Naive B cell (primary cell): ENCODE results near the gene CACNA1C. TPM values are rescaled to one million over a fixed set of nuclear protein-coding genes. Genes with fewer than 3 reads are reported as not detected.

Source experiments
- ATAC-seq, 2 donors: fragments of 150-1000 bp; cut with Tn5 transposase; 2 replicates each; pipeline ENCODE4 v1.10.0; 2021; ENCODE audit warnings: low read depth in 2 of 2, mild to moderate bottlenecking in 2 of 2, moderate library complexity in 2 of 2
- DNase-seq: peaks from one replicate; pipeline ENCODE4 v3.0.0; 2022
- H3K27ac Mint-ChIP-seq, 6 donors: one replicate each; pipeline ENCODE4 v1.8.0; 2020 to 2022; ENCODE audit warnings: mild to moderate bottlenecking in 6 of 6, mixed read lengths in 6 of 6, moderate library complexity in 5 of 6, inconsistent platforms in 2 of 6
- H3K27me3 Mint-ChIP-seq, 3 donors: one replicate each; pipeline ENCODE4 v1.8.0; 2021 to 2022; ENCODE audit warnings: mixed read lengths in 3 of 3, mild to moderate bottlenecking in 1 of 3
- H3K36me3 Mint-ChIP-seq, 2 donors: one replicate each; pipeline ENCODE4 v1.8.0; 2020 to 2022; ENCODE audit warnings: mixed read lengths in 2 of 2, inconsistent platforms in 1 of 2, mild to moderate bottlenecking in 1 of 2
- H3K4me1 Mint-ChIP-seq, 3 donors: one replicate each; pipeline ENCODE4 v1.8.0; 2020 to 2022; ENCODE audit warnings: mixed read lengths in 3 of 3, inconsistent platforms in 1 of 3, mild to moderate bottlenecking in 1 of 3, moderate library complexity in 1 of 3
- H3K4me3 Mint-ChIP-seq, 8 donors: one replicate each; pipeline ENCODE4 v1.8.0; 2020 to 2022; ENCODE audit warnings: mild to moderate bottlenecking in 8 of 8, mixed read lengths in 8 of 8, moderate library complexity in 8 of 8, inconsistent platforms in 2 of 8
- H3K9me3 Mint-ChIP-seq, 7 donors: one replicate each; pipeline ENCODE4 v1.8.0; 2020 to 2022; ENCODE audit warnings: mixed read lengths in 7 of 7, mild to moderate bottlenecking in 5 of 7, inconsistent platforms in 2 of 7, moderate library complexity in 1 of 7
- polyA plus RNA-seq, 6 donors: library from polyadenylated mRNA; unstranded; fragments of 300-500 nt; fragmentation: Illumina TruSeq; gene quantifications; one replicate each; pipeline ENCODE4 v1.2.3, GENCODE V29; 2021; ENCODE audit warnings: low read depth in 6 of 6

CACNA1C gene
- polyA plus RNA-seq, 6 donors from 2014 or later: 0.03 to 0.09 (median 0.06) TPM; not detected in 1

DNA sequence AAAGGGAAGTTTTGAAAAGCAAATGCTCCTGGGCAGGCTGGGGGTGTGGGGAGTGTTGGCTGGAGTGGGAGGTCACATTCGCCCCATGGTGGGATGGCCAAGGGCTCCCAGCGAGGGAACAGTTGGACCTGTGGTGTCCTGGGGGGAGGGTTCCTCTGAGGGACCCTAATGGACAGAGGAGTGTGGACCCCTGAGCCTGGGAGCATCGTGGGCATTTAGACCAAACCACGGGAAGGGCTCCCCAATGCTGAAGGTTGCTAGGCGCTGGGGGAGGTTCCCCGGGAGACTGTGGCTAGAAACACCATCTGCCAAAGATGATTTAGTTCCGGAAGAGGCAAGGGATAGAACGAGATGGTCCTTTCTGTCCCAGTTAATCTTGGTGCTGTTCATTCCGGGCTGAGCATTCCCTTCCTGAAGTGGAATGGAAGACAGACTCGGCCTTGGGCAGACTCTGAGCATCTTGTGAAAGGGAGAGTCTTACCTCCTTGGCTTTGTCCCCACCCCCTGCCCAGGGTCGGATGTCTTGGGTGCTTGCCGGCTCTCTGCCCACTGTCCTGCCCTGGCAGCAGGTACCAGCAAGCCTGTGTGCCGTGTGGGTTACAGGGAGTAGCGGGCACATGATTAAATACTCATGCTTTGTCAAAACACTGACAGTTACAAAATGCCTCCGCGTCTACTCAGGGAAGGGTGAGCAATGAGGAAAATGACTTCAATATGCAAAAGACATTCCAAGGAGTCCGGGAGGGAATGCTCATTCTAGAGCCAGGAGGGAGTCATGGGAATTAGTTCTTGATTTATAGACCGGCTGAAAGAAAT lies 215.9 kb downstream of the CACNA1C start:
- H3K9me3 Mint-ChIP-seq: no peaks in the 10 kb centered on the region
- ATAC-seq: no peak
- no peak overlapping the region for H3K4me3 Mint-ChIP-seq
- H3K27ac Mint-ChIP-seq: no peak overlapping the region
- no peaks in the 10 kb centered on the region for H3K4me1 Mint-ChIP-seq
- DNase-seq: no peak
- no peaks in the 10 kb centered on the region for H3K36me3 Mint-ChIP-seq
- H3K27me3 Mint-ChIP-seq: no peaks in the 10 kb centered on the region

DNA sequence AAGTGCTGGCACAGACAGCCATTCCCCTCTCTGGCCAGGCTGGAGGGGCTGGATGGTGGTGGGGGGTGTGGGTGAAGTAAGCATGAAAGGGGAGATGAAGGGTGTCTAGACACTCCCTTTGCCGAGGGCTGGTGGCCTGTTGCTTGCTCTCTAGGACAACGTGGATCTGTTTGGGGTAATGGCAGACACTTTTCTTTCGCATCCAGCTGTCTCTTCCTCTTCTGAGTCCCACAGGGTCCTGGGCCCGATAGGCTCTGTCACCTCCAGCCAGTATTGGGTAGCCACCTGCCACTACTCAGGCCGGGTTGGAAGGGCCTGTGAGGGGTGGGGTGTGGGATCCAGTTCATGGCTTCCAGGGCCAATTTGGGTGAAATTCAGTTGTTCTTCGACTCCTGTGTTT lies 218.1 kb downstream of the CACNA1C start:
- ATAC-seq (no peak), DNase-seq (no peak)
- Mint-ChIP-seq H3K4me1 (no peaks in the 10 kb centered on the region), H3K9me3 (peaks cover 0 to 1% (median 0%) of the 10 kb centered on the region in 7 donors), H3K4me3 (no peak overlapping the region), H3K27ac (no peak overlapping the region), H3K27me3 (no peaks in the 10 kb centered on the region), H3K36me3 (no peaks in the 10 kb centered on the region)

DNA sequence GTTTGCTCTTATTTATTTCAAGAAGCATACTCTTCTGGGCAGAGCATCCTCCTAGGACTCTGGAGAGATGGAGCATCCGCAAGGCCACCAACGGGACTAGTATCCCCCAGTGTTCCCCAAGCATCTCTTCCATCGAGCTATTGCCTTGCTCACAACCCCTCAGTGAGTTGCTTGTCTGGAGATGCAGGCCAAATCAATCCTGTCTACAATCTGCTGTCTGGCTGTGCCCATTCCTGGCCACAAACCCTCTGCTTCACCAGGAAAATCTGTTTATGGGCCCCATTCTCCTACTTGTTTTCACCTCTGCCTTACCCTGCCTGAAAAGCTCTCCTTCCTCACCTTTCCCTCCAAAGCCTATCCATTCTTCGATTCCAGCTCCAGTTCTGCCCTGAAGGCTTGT lies 219.2 kb downstream of the CACNA1C start:
- H3K4me1 Mint-ChIP-seq: no peaks in the 10 kb centered on the region
- H3K27me3 Mint-ChIP-seq: no peaks in the 10 kb centered on the region
- no peak for ATAC-seq
- H3K4me3 Mint-ChIP-seq: no peak overlapping the region
- DNase-seq: no peak
- no peaks in the 10 kb centered on the region for H3K36me3 Mint-ChIP-seq
- peaks cover 0 to 1% (median 0%) of the 10 kb centered on the region in 7 donors for H3K9me3 Mint-ChIP-seq
- no peak overlapping the region for H3K27ac Mint-ChIP-seq

DNA sequence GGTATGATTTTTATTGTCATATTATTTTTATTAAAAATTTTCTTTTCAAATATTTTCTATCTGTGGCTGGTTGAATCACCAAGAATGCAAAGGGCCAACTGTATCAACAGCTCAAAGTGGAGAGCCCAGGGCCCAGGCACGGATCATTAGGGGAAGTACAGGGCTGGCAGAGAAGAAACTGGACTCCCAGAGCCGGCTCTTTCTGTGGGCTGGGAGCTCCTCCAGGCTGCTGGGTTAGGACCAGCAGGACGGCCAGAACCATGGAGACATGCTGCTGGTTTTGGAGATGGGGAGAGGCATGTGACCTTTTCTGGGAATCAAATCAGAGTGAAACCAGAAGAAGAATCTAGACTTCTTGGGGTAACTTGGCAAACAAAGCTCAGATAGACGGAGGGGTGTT lies 220.5 kb downstream of the CACNA1C start:
- ATAC-seq: no peak
- DNase-seq: no peak
- Mint-ChIP-seq H3K4me3 (no peak overlapping the region), H3K27ac (peak overlapping the region in 1 of 6 donors; percentile 10), H3K36me3 (no peaks in the 10 kb centered on the region), H3K9me3 (peaks cover 0 to 1% (median 0%) of the 10 kb centered on the region in 7 donors), H3K4me1 (no peaks in the 10 kb centered on the region), H3K27me3 (no peaks in the 10 kb centered on the region)

DNA sequence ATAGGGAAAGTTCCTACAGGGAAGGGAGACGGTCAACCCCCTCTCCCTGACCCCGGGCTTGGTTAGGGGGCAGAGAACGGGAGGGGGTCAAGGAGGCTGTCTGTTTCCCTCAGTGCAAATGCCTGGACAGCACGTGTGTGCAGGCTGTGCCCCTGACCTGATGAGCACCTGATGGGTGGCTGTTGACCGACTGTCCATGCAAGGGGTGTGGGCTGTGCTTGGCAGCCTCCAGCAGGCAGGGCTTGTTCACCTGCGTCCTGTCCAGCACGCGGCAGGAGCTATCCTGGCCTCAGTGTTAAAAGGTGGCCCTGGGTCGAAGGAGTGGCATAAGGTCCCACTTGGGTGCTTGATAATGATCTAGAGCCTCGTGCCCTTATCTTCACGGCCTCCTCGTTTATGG lies 221.0 kb downstream of the CACNA1C start:
- no peak overlapping the region for H3K27ac Mint-ChIP-seq
- peaks cover 0 to 1% (median 0%) of the 10 kb centered on the region in 7 donors for H3K9me3 Mint-ChIP-seq
- H3K27me3 Mint-ChIP-seq: no peaks in the 10 kb centered on the region
- H3K4me1 Mint-ChIP-seq: no peaks in the 10 kb centered on the region
- peak overlapping the region in 1 of 8 donors; percentile 50 for H3K4me3 Mint-ChIP-seq
- no peak for ATAC-seq
- DNase-seq: no peak
- no peaks in the 10 kb centered on the region for H3K36me3 Mint-ChIP-seq

DNA sequence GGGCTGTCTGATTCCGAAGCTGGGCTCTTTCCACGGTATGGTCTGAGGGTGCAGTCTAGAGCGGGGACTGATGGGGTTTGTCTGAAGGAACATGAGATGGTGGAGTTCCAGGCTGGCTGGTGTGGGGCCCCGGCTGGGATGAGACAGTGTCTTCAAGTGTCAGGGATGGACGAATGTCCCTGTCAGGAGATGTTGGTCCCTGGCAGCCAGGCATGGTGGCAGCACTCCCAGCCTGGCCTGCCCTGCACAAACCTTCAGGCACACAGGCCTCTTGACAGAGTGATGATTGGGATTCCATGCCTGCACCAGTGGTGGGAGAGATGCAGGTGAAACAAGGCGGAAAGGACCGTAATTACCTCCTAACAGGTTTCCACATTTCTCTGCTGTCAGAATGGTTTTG lies 221.9 kb downstream of the CACNA1C start:
- Mint-ChIP-seq H3K27ac (no peak overlapping the region), H3K36me3 (no peaks in the 10 kb centered on the region), H3K9me3 (peaks cover 0 to 5% (median 0%) of the 10 kb centered on the region in 7 donors), H3K4me1 (no peaks in the 10 kb centered on the region), H3K4me3 (no peak overlapping the region), H3K27me3 (no peaks in the 10 kb centered on the region)
- DNase-seq (no peak), ATAC-seq (no peak)

DNA sequence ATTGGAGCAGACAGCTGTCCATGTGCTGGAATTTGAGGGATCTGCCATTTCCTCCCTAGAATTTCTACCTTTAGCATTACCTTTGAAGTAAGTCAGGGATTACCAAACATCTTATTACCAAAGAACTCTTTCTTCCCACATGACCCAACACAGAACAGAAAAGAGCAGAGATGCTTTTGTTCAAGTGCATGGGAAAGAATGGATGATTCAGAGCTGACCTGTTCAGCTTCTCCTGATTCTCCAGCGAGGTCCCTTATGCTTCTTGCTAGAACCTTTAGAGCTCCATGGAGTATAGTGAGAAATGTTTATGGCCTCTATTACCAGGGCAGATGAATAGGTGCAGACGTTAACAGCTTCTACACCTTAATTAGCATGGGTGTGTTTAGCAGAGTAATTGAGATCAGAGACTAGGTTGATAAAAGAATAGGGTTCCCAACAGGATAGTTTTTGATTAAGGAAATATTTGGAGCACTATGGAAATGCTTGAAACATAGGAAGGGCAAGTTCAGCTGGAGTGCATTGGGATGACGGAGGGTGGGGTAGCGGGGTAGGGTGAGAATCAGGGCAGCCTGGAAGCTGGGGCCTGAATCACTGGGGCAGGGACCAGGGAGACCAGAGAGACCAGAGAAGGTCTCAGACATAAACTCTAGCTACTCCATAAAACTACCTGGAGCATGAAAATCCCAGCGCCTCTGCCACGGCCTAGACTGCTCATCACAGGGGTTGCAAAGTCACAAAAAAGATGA lies 223.7 kb downstream of the CACNA1C start:
- H3K9me3 Mint-ChIP-seq: peaks cover 0 to 15% (median 3%) of the 10 kb centered on the region in 7 donors
- H3K4me1 Mint-ChIP-seq: no peaks in the 10 kb centered on the region
- peaks cover 0 to 8% of the 10 kb centered on the region in 2 donors for H3K36me3 Mint-ChIP-seq
- DNase-seq (no peak), ATAC-seq (no peak)
- H3K27ac Mint-ChIP-seq: no peak overlapping the region
- H3K27me3 Mint-ChIP-seq: peaks cover 0 to 3% (median 0%) of the 10 kb centered on the region in 3 donors
- no peak overlapping the region for H3K4me3 Mint-ChIP-seq

DNA sequence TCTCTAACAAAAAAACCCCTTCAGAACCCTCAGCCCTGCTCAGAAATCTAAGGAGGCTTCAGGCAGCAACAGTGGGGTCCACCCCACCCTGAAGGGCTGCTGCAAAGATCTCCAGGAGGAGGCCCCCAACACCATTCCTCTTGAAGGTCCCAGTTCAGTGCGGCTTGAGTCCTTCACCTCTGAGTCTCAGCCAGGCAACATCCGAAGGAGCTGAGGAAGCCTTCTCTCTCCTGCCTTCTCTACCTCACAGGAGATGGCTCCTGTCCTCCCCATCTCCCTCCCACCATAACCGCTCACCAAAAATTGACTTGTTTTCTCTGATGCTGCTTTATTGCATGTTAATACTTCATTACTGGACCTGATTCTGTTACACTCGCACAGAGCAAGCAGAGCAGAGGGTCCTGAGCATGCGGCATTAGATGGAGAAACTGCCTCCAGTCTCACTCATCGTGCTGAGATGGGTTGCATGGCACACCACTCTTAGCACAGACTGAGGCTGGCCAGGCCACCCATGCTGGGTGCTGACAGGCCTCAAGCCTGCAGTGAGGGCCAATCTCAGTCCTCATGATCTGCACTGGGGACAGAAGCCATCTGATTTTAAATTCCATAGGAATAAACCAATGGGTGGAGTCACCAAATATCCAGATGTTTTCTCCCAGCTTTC lies 224.8 kb downstream of the CACNA1C start:
- no peak overlapping the region for H3K27ac Mint-ChIP-seq
- peaks cover 0 to 10% (median 5%) of the 10 kb centered on the region in 3 donors for H3K27me3 Mint-ChIP-seq
- H3K36me3 Mint-ChIP-seq: peaks cover 0 to 16% of the 10 kb centered on the region in 2 donors
- ATAC-seq (no peak), DNase-seq (no peak)
- H3K4me1 Mint-ChIP-seq: no peaks in the 10 kb centered on the region
- H3K4me3 Mint-ChIP-seq: no peak overlapping the region
- H3K9me3 Mint-ChIP-seq: peaks cover 0 to 15% (median 6%) of the 10 kb centered on the region in 7 donors

DNA sequence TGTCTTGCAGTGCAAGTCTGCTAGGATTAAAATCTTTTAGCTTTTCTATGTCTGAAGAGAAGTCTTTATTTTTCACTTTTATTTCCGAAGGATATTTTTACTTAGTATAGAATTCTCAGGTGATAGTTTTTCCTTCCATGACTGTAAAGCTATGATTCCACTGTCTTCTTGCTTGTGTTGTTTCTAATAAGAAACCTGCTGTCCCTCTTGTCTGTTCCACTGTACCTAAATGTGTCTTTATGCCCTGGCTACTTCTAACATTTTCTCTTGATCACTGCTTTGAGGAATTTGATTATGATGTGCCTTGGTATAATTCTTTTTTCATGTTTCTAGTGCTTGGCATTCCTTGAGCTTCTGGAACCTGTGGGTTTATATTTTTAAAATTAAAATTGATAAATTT lies 228.7 kb downstream of the CACNA1C start:
- Mint-ChIP-seq H3K4me1 (peaks cover 10 to 13% (median 12%) of the 10 kb centered on the region in 3 donors), H3K4me3 (no peak overlapping the region), H3K27ac (peak overlapping the region in 1 of 6 donors; percentile 59), H3K9me3 (peaks cover 0 to 15% (median 6%) of the 10 kb centered on the region in 7 donors), H3K27me3 (peaks cover 17 to 22% (median 18%) of the 10 kb centered on the region in 3 donors), H3K36me3 (peaks cover 0 to 16% of the 10 kb centered on the region in 2 donors)
- no peak for ATAC-seq
- DNase-seq: no peak

DNA sequence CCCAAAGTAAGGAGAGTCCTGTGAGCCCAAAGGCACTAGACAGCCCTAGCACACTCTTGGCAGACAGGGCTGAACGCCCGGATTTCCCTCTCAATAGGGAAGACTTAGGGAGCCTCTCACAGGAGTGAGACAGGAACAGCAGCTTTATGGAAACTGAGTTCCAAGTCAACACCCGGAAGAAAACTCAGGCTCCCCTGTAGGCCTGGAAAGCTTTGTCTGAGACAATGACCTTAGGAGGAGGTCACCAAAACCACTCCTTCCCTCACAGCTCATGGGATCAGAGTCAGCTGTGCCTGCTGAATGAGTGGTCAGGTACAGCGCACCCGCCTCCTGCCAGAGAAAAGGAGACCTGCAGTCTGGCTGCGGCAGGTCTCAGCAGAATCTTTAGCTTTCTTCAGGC lies 229.5 kb downstream of the CACNA1C start:
- Mint-ChIP-seq H3K27ac (no peak overlapping the region), H3K9me3 (peaks cover 0 to 15% (median 6%) of the 10 kb centered on the region in 7 donors), H3K4me1 (peaks cover 10 to 13% (median 12%) of the 10 kb centered on the region in 3 donors), H3K4me3 (peak overlapping the region in 1 of 8 donors; percentile 15), H3K27me3 (peaks cover 17 to 22% (median 18%) of the 10 kb centered on the region in 3 donors), H3K36me3 (peaks cover 0 to 16% of the 10 kb centered on the region in 2 donors)
- DNase-seq (no peak), ATAC-seq (no peak)

DNA sequence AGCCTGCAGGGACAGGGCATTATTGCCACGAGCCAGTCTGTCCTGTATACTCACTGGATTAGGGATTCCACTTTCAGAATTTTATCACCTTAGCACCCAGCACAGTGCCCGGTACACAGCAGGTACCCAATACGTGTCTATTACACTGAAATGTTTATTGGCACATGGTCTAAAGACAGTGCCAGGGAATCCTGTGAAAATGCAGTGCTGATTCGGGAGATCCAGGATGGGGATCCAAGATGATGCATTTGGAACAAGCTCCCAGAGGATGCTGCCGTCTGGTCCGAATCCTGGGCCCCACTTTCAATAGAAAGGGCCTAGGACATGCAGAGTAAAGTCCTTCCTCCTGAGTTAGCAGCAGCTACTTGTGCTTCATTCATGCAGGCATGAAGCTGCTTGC lies 230.7 kb downstream of the CACNA1C start:
- H3K4me1 Mint-ChIP-seq: peaks cover 10 to 13% (median 12%) of the 10 kb centered on the region in 3 donors
- no peak overlapping the region for H3K27ac Mint-ChIP-seq
- peaks cover 0 to 15% (median 6%) of the 10 kb centered on the region in 7 donors for H3K9me3 Mint-ChIP-seq
- ATAC-seq (no peak), DNase-seq (no peak)
- H3K4me3 Mint-ChIP-seq: no peak overlapping the region
- peaks cover 18 to 27% (median 22%) of the 10 kb centered on the region in 3 donors for H3K27me3 Mint-ChIP-seq
- peaks cover 0 to 16% of the 10 kb centered on the region in 2 donors for H3K36me3 Mint-ChIP-seq

DNA sequence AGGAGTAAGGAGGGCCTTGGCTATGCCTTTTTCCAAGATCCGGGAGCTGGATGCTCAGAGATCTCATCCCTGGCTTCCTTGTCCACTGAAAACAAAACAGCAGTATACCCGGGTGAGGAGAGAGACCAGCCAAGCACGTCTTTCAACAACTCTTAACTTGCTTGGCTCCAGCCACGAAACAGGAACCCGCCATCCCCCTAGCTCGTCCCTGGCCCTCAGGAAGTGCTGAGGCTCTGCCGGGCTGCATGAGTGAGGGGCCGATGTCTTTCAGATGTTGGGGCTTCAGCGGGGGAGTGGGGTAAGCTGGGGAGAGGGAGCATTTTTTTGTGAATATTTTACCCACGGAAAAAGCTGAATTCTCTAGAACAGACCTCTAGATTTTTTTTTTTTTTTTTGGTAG lies 231.1 kb downstream of the CACNA1C start:
- Mint-ChIP-seq H3K27ac (no peak overlapping the region), H3K9me3 (peaks cover 0 to 13% (median 6%) of the 10 kb centered on the region in 7 donors), H3K4me3 (no peak overlapping the region), H3K27me3 (peaks cover 18 to 28% (median 22%) of the 10 kb centered on the region in 3 donors), H3K36me3 (peaks cover 0 to 16% of the 10 kb centered on the region in 2 donors), H3K4me1 (peaks cover 10 to 13% (median 12%) of the 10 kb centered on the region in 3 donors)
- ATAC-seq: no peak
- no peak for DNase-seq

DNA sequence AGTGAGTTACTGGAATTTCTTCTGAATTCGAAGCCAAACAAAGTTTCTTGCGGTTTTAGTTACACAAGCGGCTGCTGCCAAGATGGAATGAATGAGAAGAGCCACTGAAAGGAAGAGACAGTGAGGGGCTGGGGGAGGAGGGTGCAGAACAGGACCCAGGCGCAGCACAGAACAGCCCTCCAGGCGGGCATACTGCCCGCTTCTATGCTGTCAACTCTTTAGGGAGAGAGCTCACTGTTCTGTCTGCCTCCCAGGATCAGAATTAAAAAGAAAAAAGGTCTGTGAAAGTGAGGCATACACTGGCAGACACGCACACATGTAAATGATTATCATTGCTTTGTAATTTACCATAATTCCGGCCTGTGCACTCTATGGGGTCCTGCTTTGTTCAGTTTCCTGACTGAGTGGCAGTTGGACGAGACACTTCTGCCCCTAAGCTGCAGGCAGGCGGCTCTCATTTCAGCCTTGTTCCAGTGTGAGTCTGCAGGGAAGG lies 231.6 kb downstream of the CACNA1C start:
- no peak overlapping the region for H3K4me3 Mint-ChIP-seq
- ATAC-seq (no peak), DNase-seq (no peak)
- H3K27me3 Mint-ChIP-seq: peaks cover 18 to 28% (median 22%) of the 10 kb centered on the region in 3 donors
- H3K9me3 Mint-ChIP-seq: peaks cover 0 to 10% (median 5%) of the 10 kb centered on the region in 7 donors
- no peak overlapping the region for H3K27ac Mint-ChIP-seq
- H3K36me3 Mint-ChIP-seq: peaks cover 0 to 16% of the 10 kb centered on the region in 2 donors
- peaks cover 10 to 13% (median 12%) of the 10 kb centered on the region in 3 donors for H3K4me1 Mint-ChIP-seq
